NCI-H345 treated with DMSO at 0.1 percent for 48 hours (cell line): ENCODE measurements around the gene PEX19.
A peak's percentile ranks its signal among the peaks of the same experiment; 100 is the strongest.
"Not testable (repeated sequence)": the region's sequence is repeated elsewhere in the genome, so short reads cannot be mapped to it uniquely, and the experiment has no call there.

Experiments used
- DNase-seq: peaks from one replicate; lab custom pipeline; 2025; ENCODE audit not compliant: unreplicated experiment; lab: John Stamatoyannopoulos, UW

PEX19 gene

GRCh38 chr1:160284782-160285344, at the start of gene PEX19:
Gene PEX19, minus strand, starts transcription at chr1:160285133. Its CDS starts 9 bp downstream, at chr1:160285124.
- DNase-seq = peak; percentile 81

- no peak for DNase-seq
Measured at GRCh38 chr1:160332516-160332915, 47.6 kb upstream of the PEX19 start.

GRCh38 chr1:160330119-160330518, 45.2 kb upstream of the PEX19 start:
- peak; percentile 8 for DNase-seq

DNA sequence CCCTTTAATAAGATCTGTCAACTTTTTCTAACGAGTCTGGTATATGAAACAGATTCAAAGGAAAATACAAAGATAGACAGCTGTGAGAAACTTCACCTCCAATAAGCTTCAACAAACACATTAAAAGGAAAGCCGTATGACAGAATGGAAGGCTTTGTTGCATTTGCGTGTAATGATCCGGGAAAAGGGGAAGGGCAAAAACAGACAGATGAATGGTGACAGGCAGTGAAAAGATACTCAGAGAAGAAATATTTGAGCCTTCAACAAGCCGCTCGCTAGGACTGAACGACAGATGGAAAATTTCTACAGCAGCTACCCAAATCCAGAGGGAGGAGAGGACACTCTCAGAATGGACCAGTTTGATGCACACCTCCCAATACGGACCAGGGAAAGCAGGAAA, 43.3 kb upstream of the PEX19 start:
- peak; percentile 87 for DNase-seq

DNA sequence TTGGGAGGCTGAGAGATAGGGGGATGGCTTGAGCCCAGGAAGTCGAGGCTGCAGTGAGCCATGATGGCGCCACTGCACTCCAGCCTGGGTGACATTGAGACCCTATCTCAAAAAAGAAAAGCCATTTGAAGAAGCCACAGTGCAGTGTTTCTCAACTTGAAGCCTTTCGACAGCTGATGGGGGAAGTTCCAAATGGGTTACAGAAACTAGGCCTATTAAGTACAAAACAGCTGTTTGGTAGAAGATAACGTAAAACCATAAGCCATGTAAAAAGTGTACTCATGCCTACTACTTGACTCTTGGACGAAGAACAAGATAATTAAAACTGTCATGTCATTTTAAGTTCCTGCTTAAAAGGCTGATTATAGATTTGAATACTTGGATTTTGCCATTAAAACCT, 41.5 kb upstream of the PEX19 start:
- DNase-seq = no peak

DNA sequence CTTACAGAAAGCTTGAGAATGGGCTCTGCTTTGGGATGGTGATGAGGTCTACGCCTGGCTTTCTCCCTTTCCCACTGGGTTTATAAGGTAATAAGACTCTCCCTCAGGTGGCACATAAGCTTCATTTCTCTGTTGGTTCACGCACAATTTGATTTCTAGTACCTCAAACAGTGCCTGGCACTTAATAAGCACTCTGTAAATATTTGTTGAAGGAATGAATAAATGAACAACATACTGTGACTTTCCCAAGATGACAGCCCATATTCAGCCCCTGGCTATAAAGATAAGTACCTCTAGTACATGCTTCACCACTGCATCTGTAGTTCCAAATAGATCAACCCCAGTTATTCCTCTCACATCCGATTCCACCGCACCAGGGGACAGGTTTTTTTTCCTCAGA, 40.3 kb upstream of the PEX19 start:
- peak; percentile 98 for DNase-seq

- no peak for DNase-seq
Measured at GRCh38 chr1:160322831-160323230, 37.9 kb upstream of the PEX19 start.

DNA sequence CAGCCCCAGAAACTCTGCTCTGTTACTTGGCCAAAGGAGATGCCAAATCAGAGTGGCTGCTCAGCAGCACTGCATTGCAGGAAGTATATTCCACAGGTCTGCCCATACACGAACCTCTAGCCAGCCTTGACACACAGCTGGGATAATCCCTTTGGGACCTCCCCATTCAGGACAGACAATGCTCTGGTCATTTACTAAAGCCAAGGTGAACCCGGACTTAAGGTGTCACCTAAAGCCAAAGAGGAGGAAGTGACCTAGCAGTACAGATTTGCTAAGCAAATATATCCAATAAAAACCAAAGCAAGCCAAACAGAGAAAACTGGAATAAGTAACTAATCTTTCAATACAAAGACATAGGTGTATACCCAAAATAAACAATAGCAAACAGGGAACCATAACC, 30.4 kb upstream of the PEX19 start:
- DNase-seq = no peak

DNA sequence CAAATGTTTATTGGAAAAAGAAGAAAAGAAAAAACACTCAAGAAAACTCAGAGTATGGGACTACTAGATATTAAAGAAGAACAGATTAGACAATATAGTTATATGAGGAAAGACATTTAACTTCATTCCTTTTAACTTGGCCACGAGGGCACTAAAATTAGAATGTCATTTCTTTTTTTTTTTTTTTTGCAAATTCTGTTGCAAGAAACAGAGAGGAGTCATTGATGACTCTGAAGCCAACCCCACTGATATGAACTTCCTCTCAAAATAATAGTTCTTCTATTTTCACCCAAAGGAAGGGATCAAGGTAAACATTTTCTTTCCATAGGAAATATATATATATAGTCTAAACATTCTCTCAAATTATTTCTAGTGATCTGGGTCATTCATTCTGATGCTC, 24.6 kb upstream of the PEX19 start:
- DNase-seq = no peak

GRCh38 chr1:160309185-160309557, 24.2 kb upstream of the PEX19 start:
- DNase-seq = no peak

DNA sequence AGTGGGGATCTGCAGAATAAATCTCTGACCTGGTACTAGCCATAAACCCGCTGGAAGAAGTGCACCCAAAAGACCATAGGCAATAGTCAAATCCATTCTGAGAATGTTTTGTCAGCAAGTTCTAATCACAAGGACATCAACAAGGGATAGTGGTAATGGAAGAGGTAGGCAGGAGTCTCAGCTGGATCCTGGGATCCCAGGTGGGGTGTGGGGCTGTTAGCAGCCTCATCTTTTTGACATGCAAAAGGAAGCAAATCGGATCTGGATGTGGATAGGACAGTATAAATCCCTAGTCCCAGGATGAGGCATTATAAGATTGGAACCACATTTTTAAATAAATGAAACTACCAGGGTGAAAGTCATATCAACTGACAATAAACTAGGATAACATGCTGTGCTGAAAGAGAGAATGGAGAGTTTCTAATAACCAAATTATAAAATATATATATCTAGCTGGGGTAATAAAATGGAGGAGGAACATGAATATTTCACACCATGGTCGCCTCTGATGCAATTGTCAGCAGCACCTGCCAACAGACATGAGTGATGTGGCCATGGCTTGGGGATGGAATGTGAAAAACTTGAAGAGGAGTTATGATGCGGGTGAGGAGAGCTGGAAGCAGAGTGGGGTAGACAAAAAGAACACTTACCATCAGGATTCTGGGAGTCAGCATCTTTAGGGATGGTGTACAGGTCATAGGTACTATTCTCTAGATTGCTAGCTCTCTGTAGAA, 23.7 kb upstream of the PEX19 start:
- no peak for DNase-seq

- no peak for DNase-seq
Measured at GRCh38 chr1:160307118-160307791, 22.3 kb upstream of the PEX19 start.

DNA sequence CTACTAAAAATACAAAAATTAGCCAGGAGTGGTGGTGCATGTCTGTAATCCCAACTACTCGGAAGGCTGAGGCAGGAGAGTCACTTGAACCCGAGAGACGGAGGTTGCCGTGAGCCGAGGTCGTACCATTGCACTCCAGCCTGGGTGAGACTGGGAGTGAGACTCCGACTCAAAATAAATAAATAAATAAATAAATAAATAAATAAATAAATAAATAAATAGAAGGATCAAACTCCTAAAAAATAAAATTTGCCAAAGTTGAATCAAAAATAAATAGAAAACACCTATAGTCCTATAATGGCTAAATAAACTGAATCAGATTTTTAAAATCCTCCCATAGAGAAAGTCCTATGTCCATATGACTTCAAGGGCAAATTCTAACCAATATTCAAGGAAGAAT, 15.2 kb upstream of the PEX19 start:
- DNase-seq = no peak

DNA sequence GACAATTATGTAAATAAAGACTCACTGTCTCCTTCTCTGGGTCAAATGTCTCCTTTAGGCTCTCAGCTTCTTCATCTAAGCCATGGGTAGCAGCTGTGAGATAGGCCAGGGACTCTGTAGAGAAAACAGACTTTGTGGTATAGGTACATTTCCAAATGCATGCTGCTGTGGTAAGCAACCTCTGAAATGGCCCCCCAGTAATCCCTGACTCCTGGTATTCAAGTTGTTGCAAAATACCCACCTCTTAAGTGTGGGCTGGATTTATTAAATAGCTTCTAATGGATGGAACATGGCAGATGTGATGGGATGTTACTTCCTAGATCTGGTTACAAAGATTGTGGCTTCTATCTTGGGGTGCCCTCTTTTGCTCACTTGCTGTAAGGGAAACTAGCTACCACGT, 11.1 kb upstream of the PEX19 start:
- no peak for DNase-seq

- DNase-seq = no peak
Measured at GRCh38 chr1:160293020-160293968, 8.4 kb upstream of the PEX19 start.

- peak; percentile 35 for DNase-seq
Measured at GRCh38 chr1:160291248-160292220, 6.6 kb upstream of the PEX19 start.

- DNase-seq = not testable (repeated sequence)
Measured at GRCh38 chr1:160287769-160288168, 2.8 kb upstream of the PEX19 start.

GRCh38 chr1:160285506-160285905, 573 bp upstream of the PEX19 start:
- DNase-seq = no peak

DNA sequence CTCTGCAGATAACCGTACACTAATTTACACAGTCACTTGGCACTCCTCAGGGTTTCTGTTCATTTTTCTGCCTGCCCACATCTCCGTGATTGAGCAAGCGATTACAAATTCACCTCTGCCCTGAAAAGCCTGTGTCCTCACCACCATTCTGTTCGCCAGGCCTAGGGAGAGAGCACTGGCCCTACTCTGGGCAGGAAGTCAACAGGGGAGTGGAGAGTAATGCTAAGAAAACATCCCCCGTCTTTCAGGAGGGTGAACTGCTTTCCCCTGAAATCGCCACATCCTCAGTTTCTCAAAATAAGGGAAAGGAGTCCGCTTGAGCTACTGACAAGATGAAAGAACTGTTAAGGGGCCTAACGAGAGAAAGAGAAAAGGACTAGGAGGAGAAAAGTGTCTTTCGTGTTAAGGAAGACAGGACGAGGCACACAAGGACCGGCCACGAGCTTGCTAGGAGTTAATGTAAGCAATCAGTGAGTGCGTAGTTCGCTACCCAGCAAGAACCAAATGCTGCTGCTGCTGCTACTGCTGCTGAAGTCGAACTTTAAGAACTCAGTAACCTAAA, 632 bp downstream of the PEX19 start:
- no peak for DNase-seq

GRCh38 chr1:160282807-160283206, 2.1 kb downstream of the PEX19 start:
- no peak for DNase-seq
